Neural cell (in vitro differentiated cells): ENCODE measurements around the gene CLEC4F. TPM values are rescaled to one million over a fixed set of nuclear protein-coding genes. Genes with fewer than 3 reads are reported as not detected.

ENCODE experiments used
- H2AFZ ChIP-seq: fragments of 200-600, 300-800 bp; sonication (generic), shearing (Covaris generic); 2 replicates; pipeline ENCODE4 v1.6.0; 2014; ENCODE audit warnings: low read depth, mild to moderate bottlenecking, antibody characterized with exemption, low read length, moderate library complexity
- H3F3A ChIP-seq: fragments of 200-600 bp; shearing (Covaris generic); 2 replicates; pipeline ENCODE4 v1.6.1; 2016; ENCODE audit warnings: mild to moderate bottlenecking, moderate library complexity, mixed read lengths, antibody characterized with exemption, low read length; ENCODE audit not compliant: insufficient read depth, poor library complexity, severe bottlenecking
- H3K27ac ChIP-seq: fragments of 200-600, 300-800 bp; sonication (generic), shearing (Covaris generic); 2 replicates; pipeline ENCODE4 v1.5.1; 2014; ENCODE audit warnings: mild to moderate bottlenecking, low read length, moderate library complexity
- H3K27me3 ChIP-seq: fragments of 300-800, 200-600 bp; sonication (generic), shearing (Covaris generic); 2 replicates; pipeline ENCODE4 v1.6.0; 2014; ENCODE audit warnings: mild to moderate bottlenecking, low read depth, low read length, moderate library complexity; ENCODE audit not compliant: insufficient read depth
- H3K36me3 ChIP-seq: fragments of 300-800, 200-600 bp; sonication (generic), shearing (Covaris generic); 2 replicates; pipeline ENCODE4 v1.5.1; 2014; ENCODE audit warnings: mild to moderate bottlenecking, antibody characterized with exemption, low read length, moderate library complexity; ENCODE audit not compliant: insufficient read depth
- H3K4me2 ChIP-seq: fragments of 300-800, 200-600 bp; sonication (generic), shearing (Covaris generic); 2 replicates; pipeline ENCODE4 v1.6.0; 2014; ENCODE audit warnings: mild to moderate bottlenecking, low read length
- H3K4me3 ChIP-seq: fragments of 300-800, 200-600 bp; sonication (generic), shearing (Covaris generic); 2 replicates; pipeline ENCODE4 v1.5.1; 2014; ENCODE audit warnings: mild to moderate bottlenecking, low read length, moderate library complexity
- H3K79me2 ChIP-seq: fragments of 200-600 bp; shearing (Covaris generic); replicated peaks from 2 replicates; pipeline ENCODE4 v1.6.0; 2014; ENCODE audit warnings: mild to moderate bottlenecking, low read length, moderate library complexity; ENCODE audit not compliant: insufficient read depth
- H3K9ac ChIP-seq: fragments of 300-800, 200-600 bp; sonication (generic), shearing (Covaris generic); 2 replicates; pipeline ENCODE4 v1.6.1; 2016; ENCODE audit warnings: mild to moderate bottlenecking, low read length, mixed read lengths
- H3K9me2 ChIP-seq: fragments of 200-600 bp; shearing (Covaris generic); 2 replicates; pipeline ENCODE4 v1.6.1; 2016; ENCODE audit warnings: mild to moderate bottlenecking, low read length, mixed read lengths; ENCODE audit not compliant: insufficient read depth
- H3K9me3 ChIP-seq: fragments of 200-600, 300-800 bp; sonication (generic), shearing (Covaris generic); 2 replicates; pipeline ENCODE4 v1.6.1; 2016; ENCODE audit warnings: mild to moderate bottlenecking, mixed run types, low read length, moderate library complexity, mixed read lengths
- H4K20me1 ChIP-seq: fragments of 200-600 bp; shearing (Covaris generic); 2 replicates; pipeline ENCODE4 v1.6.1; 2016; ENCODE audit warnings: mild to moderate bottlenecking, mixed run types; ENCODE audit not compliant: insufficient read depth
- EP300 ChIP-seq: fragments of 450-650 bp; conservative IDR thresholded peaks from 2 replicates; pipeline ENCODE4 v1.6.1; 2014; ENCODE audit warnings: antibody characterized with exemption, mild to moderate bottlenecking, moderate library complexity; ENCODE audit not compliant: poor library complexity, severe bottlenecking
- EZH2 ChIP-seq: fragments of 200-600, 300-800 bp; shearing (Covaris generic), sonication (generic); IDR thresholded peaks from 2 replicates; pipeline ENCODE4 v1.6.1; 2014; ENCODE audit warnings: antibody characterized with exemption, low read length, borderline replicate concordance, mild to moderate bottlenecking; ENCODE audit not compliant: insufficient read depth, poor library complexity, severe bottlenecking
- MXI1 ChIP-seq: fragments of 450-650 bp; conservative IDR thresholded peaks from 2 replicates; pipeline ENCODE4 v1.6.1; 2014; ENCODE audit warnings: antibody characterized with exemption, mild to moderate bottlenecking; ENCODE audit not compliant: poor library complexity, severe bottlenecking
- POLR2AphosphoS5 ChIP-seq: IDR thresholded peaks from 2 replicates; pipeline ENCODE4 v1.6.1; 2012
- RAD21 ChIP-seq: fragments of 450-650 bp; conservative IDR thresholded peaks from 2 replicates; pipeline ENCODE4 v1.6.1; 2014; ENCODE audit warnings: antibody characterized with exemption, mild to moderate bottlenecking, moderate library complexity
- REST ChIP-seq: IDR thresholded peaks from 2 replicates; pipeline ENCODE4 v1.6.1; 2012; ENCODE audit warnings: borderline replicate concordance
- SMC3 ChIP-seq: fragments of 450-650 bp; conservative IDR thresholded peaks from 2 replicates; pipeline ENCODE4 v1.6.1; 2014; ENCODE audit warnings: antibody characterized with exemption, mild to moderate bottlenecking, moderate library complexity; ENCODE audit not compliant: poor library complexity
- TAF1 ChIP-seq: IDR thresholded peaks from 2 replicates; pipeline ENCODE4 v1.6.1; 2012; ENCODE audit warnings: low read depth
- polyA plus RNA-seq: library from polyadenylated mRNA; depleted of rRNA; stranded (reverse); fragments of >200 nt; gene quantifications from 2 replicates; pipeline ENCODE4 v1.2.3, GENCODE V29; 2014
- TF ChIP-seq, protein P1 (sequence below): fragments of 450-650 bp; IDR thresholded peaks from 2 replicates; pipeline ENCODE4 v1.5.1; 2014; ENCODE audit warnings: antibody characterized with exemption, mild to moderate bottlenecking, moderate library complexity; ENCODE audit not compliant: poor library complexity, severe bottlenecking

The CLEC4F gene
- polyA plus RNA-seq, 1 donor from 2014 or later, result not detected

- Histone ChIP-seq H3K27ac (no peak overlapping the region), H3K9ac (no peak overlapping the region), H3K27me3 (no peaks in the 10 kb centered on the region), H3K36me3 (no peaks in the 10 kb centered on the region), H3F3A (no peaks in the 10 kb centered on the region), H2AFZ (no peak overlapping the region), H4K20me1 (no peaks in the 10 kb centered on the region), H3K9me3 (no peaks in the 10 kb centered on the region), H3K4me3 (no peak overlapping the region), H3K79me2 (no peaks in the 10 kb centered on the region), H3K4me2 (no peak overlapping the region), H3K9me2 (no peaks in the 10 kb centered on the region)
- TF ChIP-seq, protein P1, sequence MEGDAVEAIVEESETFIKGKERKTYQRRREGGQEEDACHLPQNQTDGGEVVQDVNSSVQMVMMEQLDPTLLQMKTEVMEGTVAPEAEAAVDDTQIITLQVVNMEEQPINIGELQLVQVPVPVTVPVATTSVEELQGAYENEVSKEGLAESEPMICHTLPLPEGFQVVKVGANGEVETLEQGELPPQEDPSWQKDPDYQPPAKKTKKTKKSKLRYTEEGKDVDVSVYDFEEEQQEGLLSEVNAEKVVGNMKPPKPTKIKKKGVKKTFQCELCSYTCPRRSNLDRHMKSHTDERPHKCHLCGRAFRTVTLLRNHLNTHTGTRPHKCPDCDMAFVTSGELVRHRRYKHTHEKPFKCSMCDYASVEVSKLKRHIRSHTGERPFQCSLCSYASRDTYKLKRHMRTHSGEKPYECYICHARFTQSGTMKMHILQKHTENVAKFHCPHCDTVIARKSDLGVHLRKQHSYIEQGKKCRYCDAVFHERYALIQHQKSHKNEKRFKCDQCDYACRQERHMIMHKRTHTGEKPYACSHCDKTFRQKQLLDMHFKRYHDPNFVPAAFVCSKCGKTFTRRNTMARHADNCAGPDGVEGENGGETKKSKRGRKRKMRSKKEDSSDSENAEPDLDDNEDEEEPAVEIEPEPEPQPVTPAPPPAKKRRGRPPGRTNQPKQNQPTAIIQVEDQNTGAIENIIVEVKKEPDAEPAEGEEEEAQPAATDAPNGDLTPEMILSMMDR, result no peak
- TF ChIP-seq SMC3 (no peak), RAD21 (no peak), REST (no peak), TAF1 (no peak), POLR2AphosphoS5 (no peak), EZH2 (no peak), MXI1 (no peak), EP300 (no peak)
Measured at GRCh38 chr2:70828914-70829824, 8.8 kb upstream of the CLEC4F start.

DNA sequence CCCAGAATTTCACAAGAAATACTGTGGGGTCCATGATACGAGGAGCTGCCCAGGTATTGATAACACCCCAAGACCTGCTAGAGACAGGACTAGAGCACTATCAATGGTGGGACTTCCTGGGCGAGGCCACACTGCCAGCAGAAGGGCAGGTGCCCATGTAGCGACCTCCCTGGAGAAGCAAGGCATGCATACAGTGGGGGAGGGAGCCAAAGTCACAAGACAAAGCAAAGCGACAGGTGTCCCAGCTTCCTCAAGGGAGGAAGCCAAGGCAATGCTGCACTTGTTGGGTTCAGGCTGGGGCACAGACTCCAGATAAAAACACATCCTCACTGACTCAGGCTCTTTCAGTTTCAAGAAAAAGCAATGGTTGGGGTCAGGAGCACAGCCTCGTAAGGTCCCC, 7.7 kb upstream of the CLEC4F start:
- no peak for TF ChIP-seq POLR2AphosphoS5
- TF ChIP-seq SMC3, result no peak
- TF ChIP-seq REST, result no peak
- no peak for TF ChIP-seq TAF1
- no peak for TF ChIP-seq RAD21
- no peak for TF ChIP-seq EZH2
- TF ChIP-seq, protein P1, result no peak
- TF ChIP-seq MXI1, result no peak

More for the DNA sequence above, 7.7 kb upstream of the CLEC4F start:
- Histone ChIP-seq H3K9me3 (no peaks in the 10 kb centered on the region), H3K4me2 (no peak overlapping the region), H3K27me3 (no peaks in the 10 kb centered on the region), H3K79me2 (no peaks in the 10 kb centered on the region), H3K4me3 (no peak overlapping the region), H3F3A (no peaks in the 10 kb centered on the region), H3K36me3 (no peaks in the 10 kb centered on the region), H4K20me1 (no peaks in the 10 kb centered on the region), H3K9ac (no peak overlapping the region), H3K27ac (no peak overlapping the region), H2AFZ (no peak overlapping the region), H3K9me2 (no peaks in the 10 kb centered on the region)
